NB4 (cell line): ENCODE results near the gene GOLIM4.

Source experiments
- DNase-seq: peaks from one replicate; pipeline ENCODE4 v3.0.0; 2010; ENCODE audit warnings: low read depth
- H3K4me3 ChIP-seq: one replicate; pipeline ENCODE4 v1.5.1; 2011; ENCODE audit warnings: mild to moderate bottlenecking, low read depth, low read length, moderate library complexity
- CTCF ChIP-seq: IDR thresholded peaks from one replicate; pipeline ENCODE4 v1.5.1; 2012; ENCODE audit warnings: low read depth, low read length
- MYC ChIP-seq: IDR thresholded peaks from 2 replicates; pipeline ENCODE4 v1.6.1; 2011; ENCODE audit warnings: low read depth, low read length
- POLR2A ChIP-seq: IDR thresholded peaks from 2 replicates; pipeline ENCODE4 v1.6.1; 2011; ENCODE audit warnings: mild to moderate bottlenecking; ENCODE audit not compliant: insufficient read length; ENCODE audit errors: extremely low read depth
- TF ChIP-seq, protein P1 (sequence below): IDR thresholded peaks from 2 replicates; pipeline ENCODE4 v1.6.1; 2011; ENCODE audit warnings: low read depth, low read length

The GOLIM4 gene

DNA sequence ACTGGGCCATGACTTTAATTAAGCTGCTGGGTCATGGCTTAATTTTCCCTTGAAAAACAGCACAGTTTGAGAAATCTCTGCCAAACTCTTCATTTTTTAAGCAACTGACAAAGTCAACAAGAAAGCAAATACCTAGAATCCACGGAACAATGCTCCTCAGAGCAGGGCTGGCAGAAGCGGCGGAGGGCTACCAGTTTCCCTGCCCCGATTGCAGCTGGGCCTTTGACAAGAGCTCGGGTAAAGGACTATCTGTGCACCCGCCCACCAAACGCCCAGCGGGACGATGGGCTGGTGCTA is 1.2 kb downstream of the GOLIM4 start:
- TF ChIP-seq, protein P1, sequence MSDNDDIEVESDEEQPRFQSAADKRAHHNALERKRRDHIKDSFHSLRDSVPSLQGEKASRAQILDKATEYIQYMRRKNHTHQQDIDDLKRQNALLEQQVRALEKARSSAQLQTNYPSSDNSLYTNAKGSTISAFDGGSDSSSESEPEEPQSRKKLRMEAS, result no peak; the same call in 1 of the 2 replicates
- TF ChIP-seq POLR2A (no peak), CTCF (no peak), MYC (no peak)
- peak overlapping the region; percentile 86 for H3K4me3 ChIP-seq
- DNase-seq, result no peak

DNA sequence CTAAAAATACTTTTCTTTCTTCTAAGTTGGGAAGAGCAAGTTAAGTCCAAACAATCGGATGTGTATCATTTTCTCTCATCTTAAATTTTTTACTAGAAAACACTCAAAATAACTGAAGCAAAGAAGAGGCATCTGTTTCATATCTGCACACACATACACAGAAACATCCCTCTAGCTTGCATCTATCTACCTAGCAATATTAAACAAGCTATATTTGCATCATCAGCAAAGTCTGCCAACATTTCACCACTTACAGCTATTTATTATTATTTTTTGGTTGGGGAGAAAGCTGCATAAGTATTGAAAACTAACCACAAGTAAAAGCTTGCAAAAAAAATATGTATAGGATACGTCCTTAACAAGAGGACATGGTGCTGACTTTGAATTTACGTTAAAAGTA is 1.9 kb downstream of the GOLIM4 start:
- peak overlapping the region; percentile 86 for H3K4me3 ChIP-seq
- TF ChIP-seq CTCF (no peak), POLR2A (no peak), MYC (no peak)
- TF ChIP-seq, protein P1, result no peak
- no peak for DNase-seq

- DNase-seq, result no peak
- TF ChIP-seq, protein P1, result no peak
- no peak for TF ChIP-seq MYC
- TF ChIP-seq CTCF, result no peak
- no peak for TF ChIP-seq POLR2A
- H3K4me3 ChIP-seq, result peak overlapping the region; percentile 86
Observed at GRCh38 chr3:168093229-168093628, 2.5 kb downstream of the GOLIM4 start.

DNA sequence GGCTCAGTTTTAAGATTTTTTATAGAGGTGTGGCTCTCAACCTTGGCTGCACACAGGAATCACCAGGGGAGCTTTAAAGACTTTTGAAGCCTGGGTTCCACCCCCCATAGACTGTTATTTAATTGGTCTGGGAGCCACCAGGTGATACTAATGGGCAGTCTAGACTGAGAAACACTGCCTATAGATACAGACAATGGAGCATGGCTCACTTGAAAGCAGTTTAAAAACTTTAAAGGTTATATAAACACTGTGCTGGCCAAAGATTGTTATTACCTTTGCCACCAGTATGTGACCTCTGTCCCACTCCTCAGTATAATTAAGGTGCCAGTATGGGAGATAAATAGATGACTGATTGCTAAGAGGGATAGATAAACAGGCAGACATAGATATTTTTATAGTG is 3.8 kb downstream of the GOLIM4 start:
- H3K4me3 ChIP-seq, result no peak overlapping the region
- TF ChIP-seq, protein P1, result no peak
- TF ChIP-seq MYC (no peak), CTCF (no peak), POLR2A (no peak)
- DNase-seq, result no peak

DNA sequence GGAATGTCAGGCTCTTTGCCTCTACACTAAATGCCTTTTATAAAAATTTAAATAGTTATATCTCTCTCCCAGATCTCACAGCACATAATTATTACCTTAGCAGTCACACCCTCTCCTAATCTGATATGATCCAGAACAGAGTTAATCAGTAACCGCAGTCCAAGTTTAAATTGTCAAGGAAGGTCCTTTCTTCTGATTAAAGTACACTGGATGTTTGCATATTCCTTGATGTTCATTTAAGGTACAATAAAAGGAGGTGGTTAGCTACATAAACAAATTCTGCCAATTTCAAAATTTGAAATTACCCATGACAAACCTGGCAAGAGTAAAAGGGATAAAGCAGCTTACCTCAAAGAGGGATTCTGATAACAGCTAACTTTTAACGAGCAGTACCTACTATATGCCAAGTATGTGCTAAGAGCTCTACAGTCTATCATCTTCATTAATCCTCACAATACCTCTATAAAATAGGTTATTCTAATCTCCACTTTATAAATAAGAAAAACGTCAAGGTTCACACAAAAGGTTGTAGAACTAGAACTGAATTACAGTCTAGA is 4.3 kb downstream of the GOLIM4 start:
- TF ChIP-seq CTCF, result no peak
- TF ChIP-seq, protein P1, result no peak
- TF ChIP-seq MYC, result no peak
- TF ChIP-seq POLR2A, result no peak
- no peak for DNase-seq
- no peak overlapping the region for H3K4me3 ChIP-seq

- DNase-seq, result no peak
- no peak for TF ChIP-seq MYC
- no peak for TF ChIP-seq POLR2A
- TF ChIP-seq, protein P1, result no peak
- TF ChIP-seq CTCF, result no peak
- H3K4me3 ChIP-seq, result no peak overlapping the region
Observed at GRCh38 chr3:168090306-168091085, 5.2 kb downstream of the GOLIM4 start.
